GM12878 (cell line): Measurements from ENCODE around the gene ERG. TPM values are rescaled to one million over a fixed set of nuclear protein-coding genes. Genes with fewer than 3 reads are reported as not detected.
A peak's percentile ranks its signal among the peaks of the same experiment; 100 is the strongest.

Experiments
- ATAC-seq: fragments of 200-7000 bp; cut with Tn5 transposase; 3 replicates; pipeline ENCODE4 v1.9.1; 2020; ENCODE audit warnings: mild to moderate bottlenecking, moderate library complexity
- BruUV-seq: library from RNA; stranded (reverse); fragments of 400-500 nt; replicated peaks from 2 replicates; lab custom pipeline; 2021; lab: Mats Ljungman, UMichigan
- CTCF ChIA-PET: fragments of 300-600 bp; sonication (Branson Sonifier 250); formaldehyde crosslinking; extraction: SDS; loops from one replicate; lab custom pipeline; 2021; ENCODE audit warnings: inconsistent platforms; lab: Yijun Ruan, JAX
- POLR2A ChIA-PET: fragments of 350-600 bp; formaldehyde crosslinking; extraction: SDS; loops from one replicate; lab custom pipeline; 2021; ENCODE audit warnings: inconsistent platforms; lab: Charles Lee
- RAD21 ChIA-PET: fragments of 300-600 bp; sonication (Branson Sonifier 250); formaldehyde crosslinking; loops from one replicate; lab custom pipeline; 2023; ENCODE audit warnings: antibody characterized with exemption; ENCODE audit not compliant: unreplicated experiment; lab: Charles Lee
- SMC1A ChIA-PET: fragments of 300-600 bp; sonication (Branson Sonifier 250); formaldehyde crosslinking; loops from one replicate; lab custom pipeline; 2023; ENCODE audit not compliant: unreplicated experiment, uncharacterized antibody; lab: Charles Lee
- DNase-seq: peaks from one replicate; pipeline ENCODE4 v3.0.0-alpha.2; 2011; ENCODE audit warnings: low read depth, low spot score
- FAIRE-seq: peaks from 3 replicates; lab custom pipeline; 2011; peaks lifted over from hg19 to GRCh38; lab: Jason Lieb, UNC
- H2AFZ ChIP-seq: 2 replicates; pipeline ENCODE4 v1.6.0; 2011; ENCODE audit warnings: low read depth, low read length, control low read depth; ENCODE audit not compliant: control insufficient read depth
- H3K27ac ChIP-seq: 2 replicates; pipeline ENCODE4 v1.5.1; 2011; ENCODE audit warnings: control low read depth; ENCODE audit not compliant: control insufficient read depth, insufficient read depth
- H3K27me3 ChIP-seq, 2 experiments: replicated peaks in 1 of 2; 2 replicates each; pipeline versions ENCODE4 v1.6.0 to v1.6.1; 2011; ENCODE audit warnings: low read length in 1 of 2; ENCODE audit not compliant: control insufficient read depth in 2 of 2, insufficient read depth in 2 of 2
- H3K36me3 ChIP-seq, 2 experiments: 2 replicates each; pipeline ENCODE4 v1.5.1; 2011; ENCODE audit warnings: low read length in 1 of 2; ENCODE audit not compliant: control insufficient read depth in 2 of 2, insufficient read depth in 2 of 2
- H3K4me1 ChIP-seq: 2 replicates; pipeline ENCODE4 v1.6.1; 2011; ENCODE audit warnings: mild to moderate bottlenecking, low read length, moderate library complexity, mixed read lengths; ENCODE audit not compliant: control insufficient read depth, insufficient read depth
- H3K4me2 ChIP-seq: 2 replicates; pipeline ENCODE4 v1.6.0; 2011; ENCODE audit warnings: control low read depth; ENCODE audit not compliant: control insufficient read depth, insufficient read depth
- H3K4me3 ChIP-seq: fragments of 200-600 bp; sonication (generic); 2 replicates; pipeline ENCODE4 v1.5.1; 2016
- H3K79me2 ChIP-seq: 2 replicates; pipeline ENCODE4 v1.6.0; 2011; ENCODE audit warnings: low read length; ENCODE audit not compliant: control insufficient read depth, insufficient read depth
- H3K9ac ChIP-seq: 2 replicates; pipeline ENCODE4 v1.8.0; 2011; ENCODE audit warnings: low read length, control low read depth, mixed read lengths; ENCODE audit not compliant: control insufficient read depth, insufficient read depth
- H3K9me3 ChIP-seq: replicated peaks from 3 replicates; pipeline ENCODE4 v1.5.1; 2011; ENCODE audit warnings: mild to moderate bottlenecking, low read length; ENCODE audit not compliant: control insufficient read depth, insufficient read depth
- H4K20me1 ChIP-seq: 2 replicates; pipeline ENCODE4 v1.6.0; 2011; ENCODE audit not compliant: control insufficient read depth, insufficient read depth
- CHD4 ChIP-seq: fragments of 200-600 bp; sonication (generic); IDR thresholded peaks from 2 replicates; pipeline ENCODE4 v1.6.1; 2016; ENCODE audit warnings: mild to moderate bottlenecking
- E2F4 ChIP-seq: IDR thresholded peaks from 2 replicates; pipeline ENCODE4 v1.6.1; 2012; ENCODE audit warnings: low read depth, low read length, improper control_type of control experiment
- PKNOX1 ChIP-seq: fragments of 450-650 bp; IDR thresholded peaks from 2 replicates; pipeline ENCODE4 v1.6.1; 2016; ENCODE audit warnings: mild to moderate bottlenecking
- RB1 ChIP-seq: fragments of 450-650 bp; formaldehyde crosslinking; IDR thresholded peaks from 2 replicates; pipeline ENCODE4 v1.6.1; 2017; ENCODE audit warnings: mild to moderate bottlenecking, borderline replicate concordance
- ZBTB11 ChIP-seq: fragments of 450-650 bp; formaldehyde crosslinking; IDR thresholded peaks from 2 replicates; pipeline ENCODE4 v1.5.0; 2022; ENCODE audit warnings: mild to moderate bottlenecking, missing genetic modification characterization
- ZBTB40 ChIP-seq: fragments of 450-650 bp; IDR thresholded peaks from 2 replicates; pipeline ENCODE4 v1.6.1; 2016; ENCODE audit warnings: mild to moderate bottlenecking, moderate library complexity, borderline replicate concordance
- ZNF24 ChIP-seq: fragments of 450-650 bp; IDR thresholded peaks from 2 replicates; pipeline ENCODE4 v1.6.1; 2017; ENCODE audit warnings: antibody characterized with exemption, mild to moderate bottlenecking
- WGBS: methylation state at CpG from one replicate; pipeline ENCODE4 v1.1.6; 2016; ENCODE audit warnings: low lambda C conversion rate; ENCODE audit not compliant: insufficient replicate concordance, insufficient coverage; ENCODE audit errors: missing lambda C conversion rate; 5-methylcytosine and 5-hydroxymethylcytosine counted together
- in situ Hi-C: fragments of 300-500 bp; cut with MboI; formaldehyde crosslinking; loops from 9 replicates; pipeline ENCODE4 v1.14.3; 2018; ENCODE audit warnings: mixed read lengths
- intact Hi-C: fragments of 100-400 bp; cut with micrococcal nuclease; formaldehyde crosslinking; loops from one replicate; pipeline ENCODE4 v1.14.2; 2022; ENCODE audit not compliant: unreplicated experiment
- polyA plus RNA-seq, 11 experiments: library from polyadenylated mRNA; depleted of rRNA in 4 of 11; unstranded in 6 of 11; stranded (reverse) in 5 of 11; fragments of >200 nt; fragmentation: Nextera tagmentation in 4 of 11; fragmentation: Illumina TruSeq in 1 of 11; extraction: Ambion mirVana in 4 of 11; extraction: Trizol in 1 of 11; gene quantifications; 1 replicate in 1 of 11; 2 replicates in 10 of 11; pipeline versions ENCODE4 v1.2.1 to v1.2.3, GENCODE V29; 2011 to 2016; ENCODE audit warnings: inconsistent platforms in 2 of 11, missing spikeins in 2 of 11, low read depth in 1 of 11
- total RNA-seq, 4 experiments: library from RNA; depleted of rRNA in 3 of 4; stranded (reverse); fragments of >200 nt in 3 of 4; fragmentation: Illumina TruSeq in 1 of 4; extraction: Trizol in 1 of 4; gene quantifications; 2 replicates each; pipeline versions ENCODE4 v1.2.1 to v1.2.3, GENCODE V29; 2013 to 2021

ERG gene
- total and polyA plus RNA-seq, 10 of the 15 experiments (the other 5 are each of a cell fraction or from before 2014, with no cell fraction given): not detected

GRCh38 chr21:38507374-38507942, 9.2 kb upstream of the ERG start:
- TF ChIP-seq ZBTB40 (no peak), PKNOX1 (no peak), ZNF24 (0 out of 2 replicates have a peak, but pooled peaks have one; percentile 56), RB1 (no peak), E2F4 (no peak), CHD4 (no peak), ZBTB11 (no peak)
- no peak overlapping the region for H3K9ac ChIP-seq
- ChIA-PET SMC1A (no interaction called here), RAD21 (no interaction called here), POLR2A (no interaction called here), CTCF (interaction anchor here (0.6 kb wide), 1 partner anchor 235 kb away, joined by 3 read pairs; no protein-coding TSS in a partner anchor)
- no peaks in the 10 kb centered on the region for H3K4me1 ChIP-seq
- no peak for ATAC-seq
- H3K27me3 ChIP-seq: no peaks in the 10 kb centered on the region
- H4K20me1 ChIP-seq: no peaks in the 10 kb centered on the region
- no peak overlapping the region for H2AFZ ChIP-seq
- intact Hi-C loops: loop anchor here (5.0 to 10.0 kb wide), 2 partner anchors 197 to 630 kb away; no protein-coding TSS in a partner anchor
- no peak for DNase-seq
- no peak for FAIRE-seq
- no peaks in the 10 kb centered on the region for H3K36me3 ChIP-seq
- no TSS peak for BruUV-seq
- in situ Hi-C loops: loop anchor here (10.0 kb wide), 1 partner anchor 617 kb away; no protein-coding TSS in a partner anchor
- no peak overlapping the region for H3K4me3 ChIP-seq
- WGBS: 9% methylated on average over 4 of the region's 4 CpGs
- H3K4me2 ChIP-seq: no peak overlapping the region
- H3K27ac ChIP-seq: no peak overlapping the region
- H3K79me2 ChIP-seq: no peaks in the 10 kb centered on the region
- no peaks in the 10 kb centered on the region for H3K9me3 ChIP-seq
